Measurements from ENCODE around the gene CIAO3.

- TF ChIP-seq CTCF (IDR thresholded peaks at IDR 0.05) (no peak), POLR2A (IDR thresholded peaks at IDR 0.05) (peak; percentile 35 to 57 (median 41))
Observed at GRCh38 chr16:679814-680624, 60.8 kb downstream of the CIAO3 start, which contains the start of gene STUB1.
